ENCODE results near the gene DR1. TPM values are rescaled to one million over a fixed set of nuclear protein-coding genes. Genes with fewer than 3 reads are reported as not detected.

DR1 gene
- 10 to 100 TPM; 73.6 to 74.1 TPM for total RNA-seq

DNA sequence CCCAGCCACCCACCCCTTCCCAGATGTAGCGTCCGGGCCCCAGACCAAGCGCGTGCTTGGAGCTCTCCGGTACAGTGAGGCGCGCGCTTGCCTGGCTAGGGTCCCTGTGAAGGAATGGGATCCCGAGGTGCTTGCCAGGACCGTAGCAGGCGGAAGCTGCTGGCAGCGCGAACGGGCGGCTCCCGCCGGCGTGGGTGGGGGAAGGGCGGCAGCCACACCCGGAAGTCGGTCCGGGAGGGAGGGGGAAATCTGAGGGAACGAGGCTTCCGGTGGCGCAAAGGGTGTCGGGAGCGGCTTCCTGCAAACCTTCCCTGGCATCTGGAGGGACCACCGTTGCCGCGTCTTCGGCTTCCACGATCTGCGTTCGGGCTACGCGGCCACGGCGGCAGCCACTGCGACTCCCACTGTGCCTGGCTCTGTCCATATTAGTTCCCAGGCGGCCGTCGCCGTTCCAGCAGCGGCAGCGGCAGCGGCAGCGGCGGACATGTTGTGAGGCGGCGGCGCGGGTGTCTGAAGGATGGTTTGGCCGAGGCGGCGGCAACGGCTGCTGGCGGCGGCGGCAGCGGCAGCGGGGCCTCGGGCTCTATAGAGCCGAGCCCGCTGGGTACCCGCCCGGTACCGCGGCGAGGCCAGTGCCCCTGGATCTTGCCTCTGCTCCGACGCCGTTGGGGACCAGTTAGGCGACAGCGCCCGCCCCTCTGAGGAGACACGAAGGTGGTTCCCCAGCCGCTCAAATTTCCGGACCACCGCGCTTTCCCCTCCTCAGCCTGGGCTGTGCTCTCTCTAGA, at the start of gene DR1:
TSS of gene DR1 (plus strand) at position 275 of the 788 bp plus-strand sequence. CDS start 739 bp downstream, outside the sequence.
- DNase-seq (ENCODE audit: low spot score): peak; percentile 96
- H3K27ac Mint-ChIP-seq: peak within 1 kb of the TSS; percentile 99
- no peaks in the 10 kb centered on the region for H3K9me3 Mint-ChIP-seq
- H3K36me3 Mint-ChIP-seq: peaks cover 34% of the 10 kb centered on the region
- peak within 1 kb of the TSS; percentile 98 for H3K4me3 Mint-ChIP-seq
- ATAC-seq: peak; percentile 91 to 95
- H3K27me3 Mint-ChIP-seq: no peaks in the 10 kb centered on the region
- H3K4me1 Mint-ChIP-seq (ENCODE audit: low read depth in 2 of 2): peaks cover 21 to 40% of the 10 kb centered on the region in 2 donors

DNA sequence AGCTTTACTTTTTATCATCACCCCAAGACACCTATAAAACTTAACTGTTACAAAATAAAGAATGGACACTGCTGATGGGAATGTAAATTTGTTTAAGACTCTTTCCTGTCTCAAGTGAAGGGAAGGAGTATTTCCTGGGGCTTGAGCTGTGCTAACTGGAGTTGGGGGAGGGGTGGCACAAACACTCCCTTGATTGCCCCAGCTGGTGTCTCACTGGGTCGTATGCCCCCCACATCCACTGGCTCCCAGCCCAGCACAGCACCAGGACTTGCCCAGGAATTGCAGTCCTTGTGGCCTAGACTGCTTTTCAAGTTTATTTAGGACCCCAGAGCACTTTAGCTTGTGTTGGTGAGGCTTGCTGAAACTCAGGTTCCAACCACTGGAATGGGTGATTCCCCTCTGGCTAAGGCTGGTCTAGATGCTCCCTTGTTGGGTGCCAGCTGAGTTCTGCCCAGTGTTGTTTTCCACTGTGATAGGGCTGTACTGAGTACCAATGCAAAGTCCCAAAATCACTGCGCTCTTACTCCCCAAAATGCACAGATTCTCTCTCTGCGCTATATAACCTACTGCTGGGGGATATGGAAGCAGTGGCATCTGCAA, 49.1 kb upstream of the DR1 start:
- Mint-ChIP-seq H3K4me3 (no peak overlapping the region), H3K27ac (no peak overlapping the region), H3K9me3 (no peaks in the 10 kb centered on the region), H3K27me3 (no peaks in the 10 kb centered on the region), H3K4me1 (ENCODE audit: low read depth in 2 of 2) (no peaks in the 10 kb centered on the region), H3K36me3 (no peaks in the 10 kb centered on the region)
- no peak for DNase-seq (ENCODE audit: low spot score)
- ATAC-seq: no peak

- H3K9me3 Mint-ChIP-seq: no peaks in the 10 kb centered on the region
- ATAC-seq (no peak), DNase-seq (ENCODE audit: low spot score) (no peak)
- no peak overlapping the region for H3K4me3 Mint-ChIP-seq
- H3K27ac Mint-ChIP-seq: no peak overlapping the region
- H3K27me3 Mint-ChIP-seq: no peaks in the 10 kb centered on the region
- H3K36me3 Mint-ChIP-seq: no peaks in the 10 kb centered on the region
- no peaks in the 10 kb centered on the region for H3K4me1 Mint-ChIP-seq (ENCODE audit: low read depth in 2 of 2)
Measured at GRCh38 chr1:93301131-93301530, 44.6 kb upstream of the DR1 start.

DNA sequence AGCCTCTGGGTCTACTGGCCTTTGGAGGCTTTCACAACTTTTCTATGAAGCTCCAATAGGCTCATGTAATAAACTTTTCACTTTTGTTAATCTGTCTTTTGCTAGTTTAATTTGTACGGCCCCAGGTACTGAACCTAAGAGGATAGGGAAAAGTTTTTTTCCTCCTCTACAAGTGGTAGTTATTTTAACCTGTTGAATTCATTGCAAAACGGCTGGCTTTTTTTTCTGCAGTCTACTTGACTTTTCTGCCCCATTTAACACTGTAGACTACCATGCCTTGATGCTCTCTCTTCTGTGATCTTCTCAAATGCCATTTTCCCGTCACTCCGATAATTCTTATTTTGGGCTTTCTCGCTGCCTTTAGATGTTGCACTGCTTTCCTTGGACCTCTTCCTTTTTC, 43.6 kb upstream of the DR1 start:
- DNase-seq (ENCODE audit: low spot score) (no peak), ATAC-seq (no peak)
- no peaks in the 10 kb centered on the region for H3K4me1 Mint-ChIP-seq (ENCODE audit: low read depth in 2 of 2)
- H3K4me3 Mint-ChIP-seq: no peak overlapping the region
- H3K36me3 Mint-ChIP-seq: no peaks in the 10 kb centered on the region
- H3K9me3 Mint-ChIP-seq: no peaks in the 10 kb centered on the region
- H3K27ac Mint-ChIP-seq: no peak overlapping the region
- no peaks in the 10 kb centered on the region for H3K27me3 Mint-ChIP-seq

DNA sequence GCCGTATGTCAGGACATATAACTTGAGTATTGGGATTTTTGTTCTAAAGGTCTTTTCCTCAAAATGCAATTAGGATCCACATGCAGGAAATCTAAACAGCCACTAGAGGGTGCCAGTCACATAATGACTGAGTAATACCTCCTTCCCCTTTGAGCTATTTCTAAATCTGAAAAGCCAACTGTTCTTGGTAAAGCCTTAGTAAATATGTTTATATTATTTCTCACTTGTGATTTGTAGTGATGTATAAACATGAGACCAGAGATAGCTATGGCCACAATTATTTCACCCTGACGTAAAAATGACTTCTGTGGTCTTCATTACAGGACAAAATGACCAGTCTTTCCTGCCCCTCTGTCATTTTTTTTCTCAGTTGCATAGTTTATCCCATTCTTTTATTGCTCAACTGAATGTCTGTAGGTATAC, 41.0 kb upstream of the DR1 start:
- DNase-seq (ENCODE audit: low spot score) (peak; percentile 67), ATAC-seq (peak in 1 of 2 donors; percentile 44)
- Mint-ChIP-seq H3K36me3 (no peaks in the 10 kb centered on the region), H3K4me1 (ENCODE audit: low read depth in 2 of 2) (no peaks in the 10 kb centered on the region), H3K27ac (no peak overlapping the region), H3K27me3 (no peaks in the 10 kb centered on the region), H3K4me3 (no peak overlapping the region), H3K9me3 (no peaks in the 10 kb centered on the region)

DNA sequence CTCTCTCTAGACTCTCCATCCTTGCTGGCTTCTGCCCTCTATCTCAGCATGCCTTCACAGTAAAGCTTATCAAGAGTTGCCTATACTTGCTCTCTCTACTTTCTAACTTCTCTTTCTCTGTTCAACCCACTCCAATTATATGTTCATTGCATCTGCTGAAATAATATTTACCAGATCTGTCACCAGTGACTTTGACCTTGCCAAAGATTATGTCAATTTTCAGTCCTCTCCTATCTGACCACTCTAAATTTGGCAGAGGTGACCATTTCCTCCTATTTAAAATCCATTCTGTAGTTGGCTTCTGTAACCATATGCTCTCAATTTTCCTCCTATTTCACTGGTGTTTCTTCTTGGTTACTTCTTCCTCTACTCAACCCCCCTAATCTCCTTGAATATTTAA, 38.8 kb upstream of the DR1 start:
- Mint-ChIP-seq H3K9me3 (no peaks in the 10 kb centered on the region), H3K4me3 (no peak overlapping the region), H3K4me1 (ENCODE audit: low read depth in 2 of 2) (no peaks in the 10 kb centered on the region), H3K36me3 (no peaks in the 10 kb centered on the region), H3K27me3 (no peaks in the 10 kb centered on the region), H3K27ac (no peak overlapping the region)
- no peak for DNase-seq (ENCODE audit: low spot score)
- no peak for ATAC-seq

GRCh38 chr1:93313026-93313425, 32.7 kb upstream of the DR1 start:
- H3K27ac Mint-ChIP-seq: no peak overlapping the region
- H3K4me3 Mint-ChIP-seq: no peak overlapping the region
- H3K36me3 Mint-ChIP-seq: no peaks in the 10 kb centered on the region
- no peaks in the 10 kb centered on the region for H3K4me1 Mint-ChIP-seq (ENCODE audit: low read depth in 2 of 2)
- DNase-seq (ENCODE audit: low spot score) (no peak), ATAC-seq (no peak)
- no peaks in the 10 kb centered on the region for H3K9me3 Mint-ChIP-seq
- H3K27me3 Mint-ChIP-seq: no peaks in the 10 kb centered on the region

- no peak for ATAC-seq
- Mint-ChIP-seq H3K27ac (no peak overlapping the region), H3K36me3 (no peaks in the 10 kb centered on the region), H3K4me3 (no peak overlapping the region), H3K27me3 (no peaks in the 10 kb centered on the region), H3K4me1 (ENCODE audit: low read depth in 2 of 2) (no peaks in the 10 kb centered on the region), H3K9me3 (no peaks in the 10 kb centered on the region)
- no peak for DNase-seq (ENCODE audit: low spot score)
Measured at GRCh38 chr1:93317207-93317606, 28.5 kb upstream of the DR1 start.

- Mint-ChIP-seq H3K4me1 (ENCODE audit: low read depth in 2 of 2) (no peaks in the 10 kb centered on the region), H3K4me3 (no peak overlapping the region), H3K27me3 (no peaks in the 10 kb centered on the region), H3K27ac (no peak overlapping the region), H3K9me3 (no peaks in the 10 kb centered on the region), H3K36me3 (no peaks in the 10 kb centered on the region)
- ATAC-seq (no peak), DNase-seq (ENCODE audit: low spot score) (no peak)
Measured at GRCh38 chr1:93317943-93318342, 27.8 kb upstream of the DR1 start.

- no peaks in the 10 kb centered on the region for H3K36me3 Mint-ChIP-seq
- H3K4me1 Mint-ChIP-seq (ENCODE audit: low read depth in 2 of 2): no peaks in the 10 kb centered on the region
- no peaks in the 10 kb centered on the region for H3K27me3 Mint-ChIP-seq
- H3K27ac Mint-ChIP-seq: no peak overlapping the region
- no peak for DNase-seq (ENCODE audit: low spot score)
- H3K4me3 Mint-ChIP-seq: no peak overlapping the region
- ATAC-seq: no peak
- H3K9me3 Mint-ChIP-seq: no peaks in the 10 kb centered on the region
Measured at GRCh38 chr1:93321720-93322119, 24.0 kb upstream of the DR1 start.

DNA sequence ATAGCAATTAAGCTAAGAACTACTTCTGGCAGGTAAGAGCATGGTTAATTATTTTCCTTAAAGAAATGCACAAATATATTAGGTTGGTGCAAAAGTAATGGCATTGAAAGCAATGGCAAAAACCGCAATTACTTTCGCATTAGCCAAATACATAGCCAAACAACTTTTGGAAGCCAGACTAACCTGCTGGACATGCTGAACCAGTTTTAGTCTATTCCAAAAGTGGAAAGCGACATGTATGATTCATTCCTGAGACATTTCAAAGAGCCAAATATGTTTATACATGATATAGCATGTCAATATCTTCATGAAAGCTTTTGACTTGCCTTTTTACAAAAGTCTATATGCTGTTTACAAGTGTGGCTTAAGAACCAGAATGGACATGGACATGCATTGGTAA, 23.4 kb upstream of the DR1 start:
- no peak overlapping the region for H3K27ac Mint-ChIP-seq
- ATAC-seq (no peak), DNase-seq (ENCODE audit: low spot score) (no peak)
- no peak overlapping the region for H3K4me3 Mint-ChIP-seq
- H3K4me1 Mint-ChIP-seq (ENCODE audit: low read depth in 2 of 2): no peaks in the 10 kb centered on the region
- no peaks in the 10 kb centered on the region for H3K27me3 Mint-ChIP-seq
- H3K9me3 Mint-ChIP-seq: no peaks in the 10 kb centered on the region
- no peaks in the 10 kb centered on the region for H3K36me3 Mint-ChIP-seq

DNA sequence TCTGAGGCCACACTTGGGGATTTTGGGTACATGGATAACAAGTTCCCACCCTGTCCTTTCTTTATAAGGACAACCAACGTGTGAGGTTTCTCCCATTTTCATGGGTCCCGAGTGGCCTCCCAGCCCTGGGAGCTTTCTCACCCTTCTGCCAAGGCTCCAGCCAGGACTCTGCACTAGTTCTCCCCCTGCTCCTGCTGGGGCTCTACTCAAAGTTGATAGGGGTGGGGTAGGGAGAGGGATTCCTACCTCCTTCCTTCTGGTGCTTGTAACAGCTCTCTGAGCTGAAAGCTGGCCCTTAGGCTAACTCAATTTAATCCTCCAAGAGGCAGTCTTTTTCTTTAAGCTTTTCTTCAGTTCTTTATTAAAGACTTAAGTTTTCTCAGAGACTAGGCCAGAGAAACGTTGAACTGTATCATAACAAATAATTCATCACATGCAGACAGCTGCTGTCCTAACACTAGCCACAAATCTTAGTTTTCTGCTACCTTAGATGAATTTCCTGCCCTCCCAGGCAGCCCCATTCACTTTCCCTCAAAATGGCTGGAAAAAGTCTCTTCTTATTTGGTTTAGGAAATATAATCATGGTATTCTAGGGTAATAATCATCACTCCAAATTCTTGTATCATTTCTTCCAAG, 22.4 kb upstream of the DR1 start:
- Mint-ChIP-seq H3K27ac (no peak overlapping the region), H3K4me3 (no peak overlapping the region), H3K4me1 (ENCODE audit: low read depth in 2 of 2) (no peaks in the 10 kb centered on the region), H3K9me3 (no peaks in the 10 kb centered on the region), H3K36me3 (no peaks in the 10 kb centered on the region), H3K27me3 (no peaks in the 10 kb centered on the region)
- DNase-seq (ENCODE audit: low spot score): no peak
- ATAC-seq: no peak

DNA sequence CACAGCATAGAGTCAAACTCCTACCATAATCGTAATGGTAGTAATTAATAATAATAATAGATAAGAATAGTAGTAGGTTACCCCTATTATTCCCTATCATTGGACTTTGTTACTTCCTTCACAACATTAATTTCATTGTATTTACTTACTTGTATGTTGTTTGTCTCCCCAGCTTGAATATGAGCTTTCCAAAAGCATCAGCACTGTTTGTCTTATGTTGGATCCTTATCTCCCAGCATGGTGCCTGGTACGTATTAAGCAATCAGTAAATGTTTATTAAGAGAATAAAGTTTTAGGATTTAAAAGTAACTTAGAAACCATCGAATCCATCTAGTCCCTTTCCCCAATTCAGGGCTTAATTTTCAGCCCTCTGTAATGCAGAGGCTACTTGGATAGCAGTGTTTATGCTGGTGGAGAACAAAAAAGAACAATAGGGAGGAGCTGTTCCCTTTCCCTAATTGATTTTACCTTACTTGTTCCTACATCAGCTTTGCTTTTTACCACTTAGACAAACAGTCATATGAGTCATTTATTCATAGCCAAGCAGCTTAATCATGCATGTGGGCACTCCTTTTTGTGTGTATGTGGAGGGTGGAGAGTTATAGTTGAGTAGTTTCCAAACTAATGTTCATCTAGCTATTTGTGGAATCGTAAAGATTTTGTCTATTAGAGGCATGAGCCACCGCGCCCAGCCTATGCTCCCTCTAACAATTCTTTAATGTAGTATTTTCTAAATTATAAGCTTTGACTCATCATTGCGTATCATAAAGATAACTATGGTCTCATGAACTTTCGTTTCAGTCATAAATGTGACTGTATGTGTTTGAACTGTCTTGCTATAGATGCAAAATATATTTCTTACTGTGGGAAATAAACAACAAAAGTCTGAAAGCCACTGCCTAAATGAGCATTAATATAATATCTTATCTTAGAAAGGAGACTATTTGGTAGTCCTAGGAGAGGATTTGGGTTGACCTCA, 20.9 kb upstream of the DR1 start:
- Mint-ChIP-seq H3K27me3 (no peaks in the 10 kb centered on the region), H3K27ac (no peak overlapping the region), H3K4me3 (no peak overlapping the region), H3K36me3 (no peaks in the 10 kb centered on the region), H3K4me1 (ENCODE audit: low read depth in 2 of 2) (no peaks in the 10 kb centered on the region), H3K9me3 (no peaks in the 10 kb centered on the region)
- DNase-seq (ENCODE audit: low spot score): no peak
- ATAC-seq: no peak
